GM12878 (cell line): Measurements from ENCODE around the gene METTL17.

Source experiments
- CHD1 ChIP-seq: IDR thresholded peaks from 2 replicates; pipeline ENCODE4 v1.6.1; 2012; ENCODE audit warnings: low read depth, low read length, improper control_type of control experiment
- GABPA ChIP-seq: IDR thresholded peaks from 2 replicates; pipeline ENCODE4 v1.6.1; 2014; ENCODE audit warnings: antibody characterized with exemption, low read depth, mild to moderate bottlenecking, inconsistent platforms
- POLR2AphosphoS5 ChIP-seq: IDR thresholded peaks from 2 replicates; pipeline ENCODE4 v1.6.1; 2011; ENCODE audit warnings: mild to moderate bottlenecking, low read length, inconsistent platforms
- SIN3A ChIP-seq: IDR thresholded peaks from 2 replicates; pipeline ENCODE4 v1.6.1; 2012; ENCODE audit warnings: low read depth, low read length, improper control_type of control experiment
- TCF12 ChIP-seq: IDR thresholded peaks from 2 replicates; pipeline ENCODE4 v1.6.1; 2011; ENCODE audit warnings: low read depth, mild to moderate bottlenecking, low read length
- ZNF24 ChIP-seq: fragments of 450-650 bp; IDR thresholded peaks from 2 replicates; pipeline ENCODE4 v1.6.1; 2017; ENCODE audit warnings: antibody characterized with exemption, mild to moderate bottlenecking
- TF ChIP-seq, protein P1 (sequence below), 3 experiments: IDR thresholded peaks in 2 of 3; conservative IDR thresholded peaks in 1 of 3; 2 replicates each; pipeline ENCODE4 v1.5.1; 2011; ENCODE audit warnings: low read depth in 3 of 3, low read length in 3 of 3, mild to moderate bottlenecking in 3 of 3, control low read depth in 2 of 3, moderate library complexity in 2 of 3, inconsistent platforms in 1 of 3, mixed read lengths in 1 of 3; ENCODE audit not compliant: control insufficient read depth in 2 of 3, insufficient read depth in 1 of 3; ENCODE audit errors: extremely low read depth in 1 of 3
- TF ChIP-seq, protein P2 (sequence below): fragments of 450-650 bp; IDR thresholded peaks from 2 replicates; pipeline ENCODE4 v1.6.1; 2017; ENCODE audit warnings: mild to moderate bottlenecking, moderate library complexity
- TF ChIP-seq, protein P3 (sequence below): IDR thresholded peaks from 2 replicates; pipeline ENCODE4 v1.6.1; 2012; ENCODE audit warnings: low read depth, low read length, improper control_type of control experiment

DNA sequence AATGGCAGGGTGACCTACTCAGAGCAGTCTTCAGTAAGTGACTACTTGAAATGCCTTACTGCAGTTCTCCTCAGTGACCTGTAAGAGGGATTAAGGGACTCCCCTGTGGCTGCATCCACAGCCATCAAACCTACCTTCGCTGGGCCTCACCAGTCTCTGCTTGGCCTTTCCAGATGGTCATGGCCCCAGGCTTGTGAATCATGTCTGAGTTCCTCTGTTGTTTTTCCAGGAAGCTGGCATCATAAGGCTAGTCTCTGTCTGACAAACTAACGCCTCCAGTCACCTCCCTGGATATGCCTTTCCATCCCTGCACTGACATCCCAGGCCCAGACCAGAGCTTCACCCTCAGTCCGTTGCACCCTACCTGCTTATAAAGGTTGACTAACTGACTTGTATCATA lies 20.4 kb upstream of the METTL17 start:
- TF ChIP-seq TCF12 (no peak), ZNF24 (no peak), POLR2AphosphoS5 (no peak), GABPA (no peak), SIN3A (no peak), CHD1 (no peak)
- TF ChIP-seq, protein P1, sequence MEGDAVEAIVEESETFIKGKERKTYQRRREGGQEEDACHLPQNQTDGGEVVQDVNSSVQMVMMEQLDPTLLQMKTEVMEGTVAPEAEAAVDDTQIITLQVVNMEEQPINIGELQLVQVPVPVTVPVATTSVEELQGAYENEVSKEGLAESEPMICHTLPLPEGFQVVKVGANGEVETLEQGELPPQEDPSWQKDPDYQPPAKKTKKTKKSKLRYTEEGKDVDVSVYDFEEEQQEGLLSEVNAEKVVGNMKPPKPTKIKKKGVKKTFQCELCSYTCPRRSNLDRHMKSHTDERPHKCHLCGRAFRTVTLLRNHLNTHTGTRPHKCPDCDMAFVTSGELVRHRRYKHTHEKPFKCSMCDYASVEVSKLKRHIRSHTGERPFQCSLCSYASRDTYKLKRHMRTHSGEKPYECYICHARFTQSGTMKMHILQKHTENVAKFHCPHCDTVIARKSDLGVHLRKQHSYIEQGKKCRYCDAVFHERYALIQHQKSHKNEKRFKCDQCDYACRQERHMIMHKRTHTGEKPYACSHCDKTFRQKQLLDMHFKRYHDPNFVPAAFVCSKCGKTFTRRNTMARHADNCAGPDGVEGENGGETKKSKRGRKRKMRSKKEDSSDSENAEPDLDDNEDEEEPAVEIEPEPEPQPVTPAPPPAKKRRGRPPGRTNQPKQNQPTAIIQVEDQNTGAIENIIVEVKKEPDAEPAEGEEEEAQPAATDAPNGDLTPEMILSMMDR (IDR thresholded peaks at IDR 0.05 in 2 of 3, conservative IDR thresholded peaks at IDR 0.05 in 1 of 3; ENCODE audit: control insufficient read depth in 2 of 3, extremely low read depth in 1 of 3, insufficient read depth in 1 of 3, low read depth in 3 of 3, low read length in 3 of 3): no peak
- TF ChIP-seq, protein P2, sequence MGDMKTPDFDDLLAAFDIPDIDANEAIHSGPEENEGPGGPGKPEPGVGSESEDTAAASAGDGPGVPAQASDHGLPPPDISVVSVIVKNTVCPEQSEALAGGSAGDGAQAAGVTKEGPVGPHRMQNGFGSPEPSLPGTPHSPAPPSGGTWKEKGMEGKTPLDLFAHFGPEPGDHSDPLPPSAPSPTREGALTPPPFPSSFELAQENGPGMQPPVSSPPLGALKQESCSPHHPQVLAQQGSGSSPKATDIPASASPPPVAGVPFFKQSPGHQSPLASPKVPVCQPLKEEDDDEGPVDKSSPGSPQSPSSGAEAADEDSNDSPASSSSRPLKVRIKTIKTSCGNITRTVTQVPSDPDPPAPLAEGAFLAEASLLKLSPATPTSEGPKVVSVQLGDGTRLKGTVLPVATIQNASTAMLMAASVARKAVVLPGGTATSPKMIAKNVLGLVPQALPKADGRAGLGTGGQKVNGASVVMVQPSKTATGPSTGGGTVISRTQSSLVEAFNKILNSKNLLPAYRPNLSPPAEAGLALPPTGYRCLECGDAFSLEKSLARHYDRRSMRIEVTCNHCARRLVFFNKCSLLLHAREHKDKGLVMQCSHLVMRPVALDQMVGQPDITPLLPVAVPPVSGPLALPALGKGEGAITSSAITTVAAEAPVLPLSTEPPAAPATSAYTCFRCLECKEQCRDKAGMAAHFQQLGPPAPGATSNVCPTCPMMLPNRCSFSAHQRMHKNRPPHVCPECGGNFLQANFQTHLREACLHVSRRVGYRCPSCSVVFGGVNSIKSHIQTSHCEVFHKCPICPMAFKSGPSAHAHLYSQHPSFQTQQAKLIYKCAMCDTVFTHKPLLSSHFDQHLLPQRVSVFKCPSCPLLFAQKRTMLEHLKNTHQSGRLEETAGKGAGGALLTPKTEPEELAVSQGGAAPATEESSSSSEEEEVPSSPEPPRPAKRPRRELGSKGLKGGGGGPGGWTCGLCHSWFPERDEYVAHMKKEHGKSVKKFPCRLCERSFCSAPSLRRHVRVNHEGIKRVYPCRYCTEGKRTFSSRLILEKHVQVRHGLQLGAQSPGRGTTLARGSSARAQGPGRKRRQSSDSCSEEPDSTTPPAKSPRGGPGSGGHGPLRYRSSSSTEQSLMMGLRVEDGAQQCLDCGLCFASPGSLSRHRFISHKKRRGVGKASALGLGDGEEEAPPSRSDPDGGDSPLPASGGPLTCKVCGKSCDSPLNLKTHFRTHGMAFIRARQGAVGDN: no peak
- TF ChIP-seq, protein P3, sequence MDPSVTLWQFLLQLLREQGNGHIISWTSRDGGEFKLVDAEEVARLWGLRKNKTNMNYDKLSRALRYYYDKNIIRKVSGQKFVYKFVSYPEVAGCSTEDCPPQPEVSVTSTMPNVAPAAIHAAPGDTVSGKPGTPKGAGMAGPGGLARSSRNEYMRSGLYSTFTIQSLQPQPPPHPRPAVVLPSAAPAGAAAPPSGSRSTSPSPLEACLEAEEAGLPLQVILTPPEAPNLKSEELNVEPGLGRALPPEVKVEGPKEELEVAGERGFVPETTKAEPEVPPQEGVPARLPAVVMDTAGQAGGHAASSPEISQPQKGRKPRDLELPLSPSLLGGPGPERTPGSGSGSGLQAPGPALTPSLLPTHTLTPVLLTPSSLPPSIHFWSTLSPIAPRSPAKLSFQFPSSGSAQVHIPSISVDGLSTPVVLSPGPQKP: no peak
